Medulla oblongata (tissue), 1 donor: ENCODE measurements around the gene LCOR.
"Not testable (repeated sequence)": the region's sequence is repeated elsewhere in the genome, so short reads cannot be mapped to it uniquely, and the experiment has no call there.

Source experiments
- DNase-seq: peaks from one replicate; pipeline ENCODE4 v3.0.0-alpha.2; 2015; ENCODE audit errors: extremely low spot score

LCOR gene

DNA sequence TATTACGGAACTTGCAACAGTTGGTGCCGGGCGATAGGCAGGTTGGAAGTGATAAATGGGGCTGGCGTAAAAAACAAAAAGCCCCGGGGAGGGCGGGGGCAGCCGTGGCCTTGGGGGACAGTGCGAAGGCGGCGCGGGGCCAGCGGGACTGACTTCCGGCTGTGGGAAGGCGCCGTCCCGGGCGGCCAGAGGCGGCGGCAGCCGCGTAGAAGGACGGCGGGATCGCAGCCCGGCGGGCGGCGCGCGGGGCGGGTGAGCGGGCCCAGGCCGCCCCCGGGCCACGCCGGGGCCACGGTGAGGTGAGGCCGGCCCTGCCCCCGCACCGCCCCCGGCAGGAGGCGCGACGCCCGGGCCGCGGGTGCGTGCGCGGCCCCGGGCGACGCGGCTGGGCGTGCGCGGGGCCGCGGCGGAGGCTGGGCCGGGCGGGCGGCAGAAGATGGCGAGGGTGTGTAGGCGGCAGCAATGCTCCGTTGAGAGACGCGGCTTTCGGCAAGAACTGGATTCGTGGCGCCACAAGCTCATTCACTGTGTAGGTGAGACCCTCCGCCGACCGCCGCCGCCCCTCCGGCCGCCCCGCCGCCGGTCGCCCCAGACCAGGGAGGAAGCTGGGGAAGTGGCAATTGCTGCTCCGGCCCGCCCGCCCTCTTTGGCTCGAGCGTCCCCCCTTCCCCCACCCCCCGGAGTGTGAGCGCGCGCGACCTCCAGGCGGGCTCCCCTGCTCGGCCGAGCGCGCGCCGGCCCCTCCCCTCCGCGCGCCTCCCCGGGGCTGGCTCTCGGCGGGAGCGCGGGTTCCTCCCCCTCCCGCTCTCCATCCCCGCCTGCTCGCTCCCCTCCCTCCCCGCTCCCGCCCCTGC is at the start of gene LCOR:
Gene LCOR, plus strand, starts transcription at position 432 of the 854 bp plus-strand sequence. CDS start 116,760 bp downstream, outside the sequence.
- DNase-seq, result peak; percentile 89

DNA sequence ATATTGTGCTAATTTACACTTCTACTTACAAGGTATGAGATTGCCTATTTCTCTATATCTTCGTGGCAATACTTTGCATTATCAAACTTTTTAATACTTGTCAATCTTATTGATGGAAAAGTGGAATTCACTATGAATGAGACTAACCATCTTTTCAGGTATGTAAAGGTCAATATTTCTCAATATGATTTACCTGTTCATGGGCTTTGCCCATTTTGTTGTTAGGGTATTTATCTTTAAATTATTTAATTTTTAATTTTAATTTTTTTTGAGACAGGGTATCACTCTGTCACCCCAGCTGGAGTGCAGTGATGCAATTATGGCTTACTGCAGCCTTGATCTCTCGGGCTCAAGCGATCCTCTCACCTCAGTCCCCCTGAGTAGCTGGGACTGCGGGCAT is 47.8 kb upstream of the LCOR start:
- no peak for DNase-seq

DNA sequence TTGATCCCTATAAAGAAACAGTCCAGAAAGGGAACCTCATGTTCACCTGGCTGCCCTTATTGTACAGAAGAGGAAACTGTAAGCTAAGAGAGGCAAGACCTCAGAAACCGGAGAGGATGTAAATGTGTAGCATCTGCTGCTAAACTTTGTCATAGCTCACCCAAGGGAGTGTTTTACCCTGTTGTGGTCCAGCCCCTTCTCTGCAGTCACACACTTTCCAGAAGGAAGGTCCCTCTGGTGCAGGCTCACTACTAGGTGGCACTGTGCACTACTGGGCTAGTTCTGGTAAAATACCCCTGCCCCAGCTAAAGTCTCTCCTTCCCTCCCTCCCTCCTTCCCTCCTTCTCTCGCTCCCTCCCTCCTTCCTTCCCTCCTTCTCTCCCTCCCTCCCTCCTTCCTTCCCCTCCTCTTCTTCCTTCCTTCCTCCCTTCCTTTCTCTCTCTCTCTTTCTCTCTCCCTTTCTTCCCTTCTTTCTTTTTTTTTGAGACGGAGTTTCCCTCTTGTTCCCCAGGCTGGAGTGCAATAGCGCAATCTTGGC is 42.5 kb upstream of the LCOR start:
- no peak for DNase-seq

DNA sequence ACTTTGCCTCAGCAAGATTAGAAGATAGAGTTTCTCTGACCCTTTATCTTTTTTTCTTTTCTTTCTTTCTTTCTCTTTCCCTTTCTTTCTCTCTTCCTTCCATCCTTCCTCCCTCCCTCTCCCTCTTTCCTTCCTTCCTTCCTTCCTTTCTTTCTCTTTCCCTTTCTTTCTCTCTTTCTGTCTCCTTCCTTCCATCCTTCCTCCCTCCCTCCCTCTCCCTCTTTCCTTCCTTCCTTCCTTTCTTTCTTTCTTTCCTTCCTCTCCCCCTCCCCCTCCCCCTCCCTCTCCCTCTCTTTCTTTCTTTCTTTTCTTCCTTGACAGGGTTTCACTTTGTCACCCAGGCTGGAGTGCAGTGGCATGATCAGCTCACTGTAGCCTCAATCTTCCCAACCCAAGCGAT is 40.2 kb upstream of the LCOR start:
- DNase-seq, result no peak

DNA sequence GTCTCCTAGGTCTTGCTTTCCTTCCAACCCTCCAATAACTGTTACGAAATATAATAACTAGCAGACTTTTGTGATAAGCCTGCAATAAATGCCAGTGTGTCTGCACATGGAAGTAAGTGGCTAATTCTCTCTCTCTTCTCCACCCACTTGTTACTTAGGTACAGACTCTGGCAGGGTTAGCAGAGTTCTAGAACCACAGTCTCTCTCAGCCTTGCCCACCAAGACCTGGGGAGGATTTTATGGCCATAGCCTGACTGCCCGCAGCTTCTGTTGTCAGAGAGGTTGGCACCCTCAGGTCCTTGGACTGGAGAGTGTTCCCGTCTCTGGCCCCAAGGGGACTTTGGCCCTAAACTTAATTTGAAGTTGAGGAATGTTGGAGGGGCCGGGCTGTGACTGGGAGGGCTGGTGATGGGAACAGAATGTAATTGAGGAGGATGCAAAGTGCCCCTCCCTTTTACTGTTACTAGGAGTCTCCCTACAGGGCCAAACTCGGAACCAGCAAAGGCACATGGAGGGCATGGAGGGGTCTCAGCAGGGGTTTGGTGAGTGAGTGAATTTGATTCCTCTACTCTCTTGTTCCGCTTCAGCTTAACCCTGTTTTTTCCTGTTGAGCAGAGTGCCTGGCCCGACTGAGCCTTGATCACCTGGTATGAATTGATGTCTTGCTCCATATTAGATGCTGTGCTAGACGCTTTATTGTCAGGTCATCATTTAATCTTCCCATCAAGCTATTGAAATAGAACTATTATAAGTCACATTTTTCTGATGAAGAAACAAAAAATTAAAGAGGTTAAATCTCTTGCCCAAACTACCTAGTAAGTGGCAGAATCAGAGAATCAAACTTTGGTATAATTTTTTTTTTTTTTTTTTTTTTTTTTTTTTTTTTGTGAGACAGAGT is 37.0 kb upstream of the LCOR start:
- DNase-seq, result no peak

DNA sequence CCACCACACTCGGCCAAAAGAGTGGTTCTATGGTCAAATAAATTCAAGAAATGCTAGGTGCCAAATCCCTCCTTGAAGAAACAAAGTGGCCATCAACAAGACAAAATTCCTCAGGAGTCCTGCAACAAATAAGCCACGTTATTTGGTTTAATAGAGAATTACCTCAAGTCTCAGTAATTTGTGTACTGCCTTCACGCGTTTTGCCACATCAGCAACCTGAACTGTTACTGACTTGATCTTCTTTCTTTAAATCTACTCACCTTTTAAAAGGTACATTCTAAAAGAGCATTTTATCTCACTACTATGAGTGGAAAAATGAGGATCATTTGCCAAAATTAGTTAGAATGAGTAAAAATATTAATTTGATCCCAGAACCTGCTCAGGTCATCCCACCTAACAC is 34.6 kb upstream of the LCOR start:
- no peak for DNase-seq

DNA sequence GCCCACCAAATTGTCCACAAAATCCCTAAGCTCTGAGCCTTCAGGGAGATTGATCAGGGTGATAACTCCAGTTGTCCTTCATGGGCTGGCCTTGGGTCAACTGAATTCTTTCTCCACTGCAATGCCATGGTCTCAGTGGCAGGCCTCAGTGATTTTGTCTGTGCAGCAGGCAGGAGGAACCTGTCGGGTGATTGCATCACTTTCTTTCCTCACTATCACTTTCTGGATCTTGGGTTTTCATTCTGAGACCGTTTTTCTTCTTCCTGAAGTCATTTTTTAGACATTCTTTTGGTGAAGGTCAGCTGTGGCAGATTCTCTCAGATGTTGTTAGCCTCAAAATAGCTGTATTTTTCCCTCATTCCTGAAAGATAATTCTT is 28.8 kb upstream of the LCOR start:
- no peak for DNase-seq

DNA sequence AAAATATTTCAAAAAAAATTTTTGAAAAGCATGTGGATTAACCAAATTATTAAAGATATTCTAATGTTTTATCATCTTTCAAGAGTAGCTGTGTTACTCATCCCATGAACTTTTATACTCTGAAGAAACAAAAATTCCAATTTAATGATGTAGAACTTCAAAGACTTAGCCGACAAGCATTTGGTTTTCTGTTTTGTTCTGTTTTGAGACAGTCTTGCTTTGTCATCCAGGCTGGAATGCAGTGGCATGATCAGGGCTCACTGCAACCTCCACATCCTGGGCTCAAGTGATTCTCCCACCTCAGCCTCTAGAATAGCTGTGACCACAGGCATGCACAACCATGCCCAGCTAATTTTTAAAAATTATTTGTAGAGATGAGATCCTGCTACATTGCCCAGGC is 17.8 kb upstream of the LCOR start:
- no peak for DNase-seq

DNA sequence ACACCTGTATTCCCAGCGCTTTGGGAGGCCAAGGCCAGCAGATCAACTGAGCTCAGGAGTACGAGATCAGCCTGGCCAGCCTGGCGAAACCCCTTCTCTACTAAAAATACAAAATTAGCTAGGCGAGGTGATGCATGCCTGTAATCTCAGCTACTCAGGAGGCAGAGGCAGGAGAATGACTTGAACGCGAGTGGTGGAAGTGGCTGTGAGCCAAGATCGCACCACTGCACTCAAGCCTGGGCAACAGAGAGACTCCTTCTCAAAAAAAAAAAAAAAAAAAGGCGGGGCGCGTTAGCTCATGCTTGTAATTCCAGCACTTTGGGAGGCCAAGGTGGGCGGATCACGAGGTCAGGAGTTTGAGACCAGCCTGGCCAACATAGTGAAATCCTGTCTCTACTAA is 13.1 kb upstream of the LCOR start:
- DNase-seq, result not testable (repeated sequence)

DNA sequence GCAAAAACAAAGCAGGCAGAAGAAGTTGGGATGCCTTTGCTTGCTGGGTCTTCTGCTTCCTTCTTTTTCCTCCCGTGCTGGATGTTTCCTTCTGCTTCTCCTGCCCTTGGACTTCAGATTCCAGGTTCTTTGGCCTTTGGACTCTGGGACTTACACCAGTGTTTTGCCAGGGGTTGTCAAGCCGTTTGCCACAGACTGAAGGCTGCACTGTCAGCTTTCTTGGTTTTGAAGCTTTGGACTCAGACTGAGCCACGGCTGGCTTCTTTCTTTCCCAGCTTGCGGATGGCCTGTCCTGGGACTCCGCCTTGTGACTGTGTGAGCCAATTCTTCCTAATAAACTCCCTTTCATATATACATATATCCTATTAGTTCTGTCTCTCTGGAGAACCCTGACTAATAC is 11.3 kb upstream of the LCOR start:
- DNase-seq, result no peak

DNA sequence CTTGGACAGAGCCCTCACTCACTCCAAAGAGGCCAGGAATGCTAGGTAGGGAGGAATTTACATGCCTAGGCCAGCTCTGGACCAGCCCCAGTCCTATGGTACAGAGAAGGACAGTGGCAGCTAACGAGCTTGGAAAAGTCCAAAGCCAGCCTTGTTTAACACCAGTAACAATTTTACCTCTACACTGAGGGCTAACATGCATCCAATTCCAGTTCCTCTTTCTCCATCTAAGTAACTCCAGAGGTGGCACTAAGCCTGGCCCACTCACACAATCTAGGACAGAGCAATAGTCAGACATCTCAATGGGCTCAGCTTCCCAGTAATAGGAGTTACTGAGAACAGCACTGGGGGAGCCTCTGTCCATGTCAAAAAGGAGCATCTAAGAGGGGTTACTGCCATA is 5.7 kb upstream of the LCOR start:
- DNase-seq, result no peak

DNA sequence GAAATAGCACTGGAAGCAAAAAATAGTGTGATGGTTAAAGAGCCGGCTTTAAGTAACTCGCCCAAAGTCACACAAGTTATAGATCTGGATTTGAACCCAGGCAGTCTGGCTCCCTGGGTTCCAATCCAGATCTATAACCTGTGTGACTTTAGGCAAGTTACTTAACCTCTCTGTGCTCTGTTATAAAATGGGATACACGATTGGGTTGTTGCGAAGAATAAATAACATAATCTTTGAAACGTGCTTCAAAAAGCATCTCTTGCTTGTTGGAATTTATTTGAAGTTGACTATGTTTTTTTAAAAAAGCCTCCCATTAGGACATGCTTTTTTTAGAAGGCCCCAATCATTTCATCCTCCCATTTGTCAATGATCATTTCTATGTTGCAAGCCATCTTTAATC is 3.5 kb upstream of the LCOR start:
- no peak for DNase-seq

DNA sequence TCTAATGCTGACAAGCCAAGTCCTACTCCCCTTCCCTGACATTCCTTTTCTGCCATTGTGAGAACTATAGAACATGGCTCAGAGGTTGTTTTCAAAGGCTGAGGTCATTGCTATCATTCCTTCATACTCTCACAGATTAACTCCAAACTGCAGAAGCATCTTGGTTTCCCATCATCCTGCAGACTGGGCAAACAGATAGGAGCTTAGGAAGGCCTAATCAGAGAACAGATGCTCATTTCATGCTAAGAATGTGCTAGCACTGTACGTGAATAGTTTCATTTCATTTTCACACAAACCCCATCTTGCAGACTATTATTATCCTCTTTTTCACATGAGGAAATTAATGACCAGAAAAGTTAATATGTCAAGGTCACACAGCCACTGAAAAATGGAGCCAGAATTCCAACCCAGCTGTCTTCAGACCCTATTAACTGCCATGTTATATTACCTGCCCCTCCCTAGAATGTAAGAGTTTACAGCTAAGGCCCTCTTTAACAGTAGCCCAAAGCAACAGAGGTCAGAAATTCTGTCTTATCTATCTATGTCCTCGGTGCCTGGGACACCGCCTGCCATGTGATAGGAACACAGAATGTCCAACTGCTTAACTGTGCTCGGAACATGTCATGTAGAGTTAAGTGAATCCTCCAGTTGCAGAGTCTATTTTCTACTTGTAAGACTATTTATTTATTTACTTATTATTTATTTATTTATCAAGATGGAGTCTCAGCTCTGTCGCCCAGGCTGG is 2.9 kb upstream of the LCOR start:
- DNase-seq, result no peak

DNA sequence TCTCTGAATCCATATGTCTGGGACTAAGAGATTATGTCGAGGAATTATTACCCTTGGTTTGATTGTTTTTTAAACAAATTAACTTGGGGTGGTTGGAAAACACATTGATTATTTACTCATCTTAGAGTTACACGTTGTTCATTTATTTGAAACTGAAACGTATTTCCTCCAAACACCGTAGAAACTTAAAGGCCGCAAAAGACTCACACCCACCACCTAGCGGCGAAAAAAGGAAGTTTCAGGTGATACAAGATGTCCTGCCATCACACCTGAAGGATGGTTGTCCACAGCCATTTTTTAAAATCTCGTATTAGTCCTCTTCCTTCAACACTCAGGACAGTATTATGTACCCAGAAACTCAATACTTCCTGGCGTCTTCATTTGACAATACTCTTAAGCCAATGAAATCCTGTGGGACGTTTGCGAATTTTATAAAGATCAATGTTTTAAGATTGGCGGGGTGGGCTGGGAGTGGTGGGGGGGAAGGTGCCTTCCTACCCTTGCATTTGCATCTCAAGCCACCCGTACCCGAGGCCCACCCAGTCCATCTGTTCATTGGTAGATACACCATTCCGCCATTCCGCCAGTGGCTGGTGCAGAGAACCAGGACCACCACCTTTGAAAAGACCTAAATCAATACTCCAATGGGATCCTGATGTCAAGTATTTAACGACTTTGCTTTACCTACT is 1.4 kb upstream of the LCOR start:
- DNase-seq, result peak; percentile 75

DNA sequence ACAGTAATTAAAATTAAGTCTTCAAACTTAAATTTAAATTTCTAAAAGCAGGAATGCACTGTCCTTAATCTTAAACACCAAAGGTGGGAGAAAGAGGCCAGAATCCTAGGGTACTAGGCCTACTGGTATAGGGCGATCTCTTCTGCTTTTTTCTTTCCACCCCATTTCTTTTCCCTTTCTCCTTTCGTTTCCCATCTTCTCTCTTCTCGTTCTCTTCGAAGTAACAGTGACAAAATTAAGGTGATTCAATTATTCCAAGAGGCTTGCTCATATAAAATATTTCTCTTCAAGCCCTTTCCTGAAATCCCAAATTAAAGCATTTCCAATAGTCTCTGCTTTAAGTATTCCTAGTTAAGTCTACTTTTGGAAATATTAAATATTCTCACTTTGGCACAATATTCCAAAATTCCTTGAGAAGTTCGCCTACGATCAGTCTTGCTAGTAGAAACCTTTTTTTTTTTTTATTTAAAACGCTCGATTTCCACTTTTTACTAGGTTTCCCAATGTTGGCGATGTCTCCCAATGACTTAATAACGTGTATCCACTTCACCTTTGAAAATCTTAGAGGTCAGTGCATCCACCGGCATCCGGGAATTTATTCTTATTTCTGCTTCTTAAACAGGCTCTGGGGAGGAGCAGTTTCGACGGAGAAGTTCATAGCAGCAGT is 765 bp upstream of the LCOR start:
- peak; percentile 27 for DNase-seq

DNA sequence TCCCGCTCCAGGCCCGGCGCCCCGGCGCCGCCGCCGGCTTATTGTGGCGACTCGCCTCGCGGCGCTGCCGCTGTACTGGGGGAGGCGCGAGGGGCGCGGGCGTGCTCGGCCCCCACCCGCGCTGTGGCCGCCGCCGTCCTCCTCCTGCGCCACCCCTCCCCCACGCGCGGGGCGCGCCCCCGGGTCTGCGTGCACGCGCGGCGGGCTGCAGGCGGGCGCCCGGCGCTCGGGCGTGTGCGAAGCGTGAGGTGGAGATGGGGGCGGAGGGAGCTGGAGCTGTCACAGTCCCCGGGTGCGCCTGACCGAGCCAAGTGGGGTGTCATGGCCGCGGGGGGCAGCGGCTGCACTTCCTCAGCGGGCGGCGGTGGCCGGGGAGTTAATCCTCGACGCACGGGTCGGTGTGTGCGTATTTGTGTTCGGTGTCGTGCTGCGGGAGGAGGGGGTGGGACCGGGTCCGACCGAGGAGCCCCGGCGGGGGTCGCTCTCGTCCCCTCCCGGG is 672 bp downstream of the LCOR start:
- peak; percentile 82 for DNase-seq

DNA sequence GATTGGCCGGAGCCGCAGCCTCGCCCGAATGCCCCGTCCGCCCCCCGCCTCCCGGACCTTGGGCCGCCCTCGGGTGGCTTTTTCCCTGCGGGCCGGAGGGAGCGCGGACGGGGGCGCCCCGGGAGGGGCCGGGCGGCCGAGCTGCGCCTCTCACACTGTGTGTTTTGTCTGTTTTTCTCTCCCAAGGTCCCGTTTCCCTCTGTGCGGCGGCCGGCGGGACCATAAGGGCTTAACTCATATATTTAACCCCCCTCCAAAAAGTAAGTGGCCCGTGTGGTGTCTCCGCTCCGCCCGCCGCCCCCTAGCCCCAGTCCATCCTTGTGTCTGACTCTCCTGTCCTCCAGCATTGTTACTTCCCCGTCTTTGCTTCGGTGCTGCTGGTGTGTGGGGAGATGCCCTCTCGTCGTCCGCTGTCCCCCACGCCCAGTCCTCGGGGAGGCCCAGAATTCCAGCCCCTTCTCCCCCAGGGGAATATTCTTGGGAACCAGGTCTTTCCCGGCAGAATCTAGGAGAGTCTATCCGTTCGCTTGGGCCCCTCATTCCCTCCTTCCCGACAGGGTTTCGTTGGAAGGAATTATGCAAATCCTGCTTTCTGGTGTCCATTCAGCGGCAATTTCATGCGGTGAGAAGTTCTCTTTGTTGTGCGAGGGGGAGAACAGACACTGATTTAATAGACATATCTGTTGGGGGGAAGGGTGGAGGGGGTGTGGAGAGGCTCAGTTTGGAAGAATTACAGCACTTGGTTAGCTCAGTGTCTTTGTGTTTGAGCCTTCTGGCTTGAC is 1.3 kb downstream of the LCOR start:
- peak; percentile 53 for DNase-seq

DNA sequence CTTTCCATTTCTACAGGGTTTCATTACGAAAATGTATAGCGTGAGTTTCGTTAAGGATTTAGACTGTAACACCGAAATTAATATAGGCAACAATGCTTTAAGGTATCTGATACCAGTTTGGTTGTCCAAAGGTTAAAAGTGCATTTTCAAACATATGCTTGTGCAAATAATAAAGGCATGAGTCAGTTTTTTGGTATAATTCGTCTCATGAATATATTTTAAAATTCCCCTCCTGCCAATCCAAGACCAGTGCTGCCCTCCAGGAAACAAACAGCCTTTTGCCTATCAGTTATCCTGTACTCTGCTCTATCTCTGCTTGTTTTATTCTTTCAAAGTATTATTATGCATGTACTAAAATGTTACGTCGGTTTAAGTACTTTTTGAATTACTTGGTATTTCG is 2.0 kb downstream of the LCOR start:
- no peak for DNase-seq

DNA sequence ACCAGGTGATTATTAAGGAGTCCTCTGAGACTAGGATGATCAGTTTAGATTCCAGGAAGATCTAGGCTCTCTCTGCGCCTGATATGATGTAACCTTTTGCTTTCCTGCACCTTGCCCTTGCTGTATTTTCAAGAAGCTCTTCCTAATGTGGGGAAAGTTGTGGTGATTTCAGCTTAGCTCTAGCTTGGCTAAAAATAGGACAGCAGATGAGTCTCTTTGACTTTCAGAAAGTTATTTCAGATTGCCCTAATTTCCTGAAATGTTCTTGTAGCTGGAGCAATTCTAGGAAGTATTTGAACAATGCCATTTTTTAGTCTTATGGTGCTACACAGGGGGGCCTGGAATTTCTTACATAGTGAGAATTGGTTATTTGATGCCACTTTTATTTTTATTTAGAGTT is 3.8 kb downstream of the LCOR start:
- DNase-seq, result no peak

DNA sequence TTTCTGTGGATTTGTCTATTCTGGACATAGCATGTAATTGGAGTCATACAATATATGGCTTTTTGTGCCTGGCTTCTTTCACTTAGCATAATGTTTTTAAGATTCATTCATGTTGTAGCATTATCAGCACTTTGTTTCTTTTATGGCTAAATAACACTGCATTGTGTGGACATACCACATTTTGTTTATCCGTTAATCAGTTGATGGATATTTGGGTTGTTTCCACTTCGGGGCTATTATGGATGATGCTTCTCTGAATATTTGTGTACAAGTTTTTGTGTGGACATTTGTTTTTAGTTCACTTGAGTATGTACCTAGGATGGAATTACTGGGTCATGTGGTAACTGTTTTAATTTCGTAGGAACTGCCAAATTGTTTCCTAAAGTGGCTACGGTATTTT is 6.4 kb downstream of the LCOR start:
- no peak for DNase-seq
